Measurements from ENCODE around the gene CFAP70.

Gene CFAP70

DNA sequence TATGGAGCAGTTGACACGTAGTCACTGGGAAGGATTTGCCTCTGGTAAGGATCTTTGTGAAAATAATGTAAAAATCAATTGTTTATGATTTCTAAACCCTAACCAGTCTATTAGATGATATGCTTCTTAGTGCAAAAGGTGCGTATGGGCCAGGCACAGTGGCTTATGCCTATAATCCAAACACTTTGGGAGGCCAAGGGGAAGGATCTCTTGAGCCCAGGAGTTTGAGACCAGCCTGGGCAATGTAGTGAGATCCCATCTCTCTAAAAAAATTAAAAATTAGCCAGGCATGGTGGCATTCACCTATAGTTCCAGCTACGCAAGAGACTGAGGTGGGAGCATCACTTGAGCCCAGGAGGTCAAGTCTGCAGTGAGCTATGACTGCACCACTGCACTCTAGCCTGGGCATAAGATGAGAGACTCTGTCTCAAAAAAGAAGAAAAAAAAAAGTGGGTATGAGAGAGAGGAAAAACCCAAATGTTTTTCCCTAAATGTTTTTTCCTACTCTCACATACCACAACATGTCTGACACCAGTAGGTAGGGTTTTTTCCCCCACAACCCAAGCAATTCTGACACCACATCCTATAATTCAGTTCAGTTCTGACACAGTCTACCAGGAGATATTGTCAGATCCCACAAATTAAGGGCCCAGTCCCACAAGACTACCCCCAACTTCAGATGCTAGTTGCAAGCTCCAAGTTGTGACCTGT, 148.1 kb downstream of the CFAP70 start:
- no peak for DNase-seq

DNA sequence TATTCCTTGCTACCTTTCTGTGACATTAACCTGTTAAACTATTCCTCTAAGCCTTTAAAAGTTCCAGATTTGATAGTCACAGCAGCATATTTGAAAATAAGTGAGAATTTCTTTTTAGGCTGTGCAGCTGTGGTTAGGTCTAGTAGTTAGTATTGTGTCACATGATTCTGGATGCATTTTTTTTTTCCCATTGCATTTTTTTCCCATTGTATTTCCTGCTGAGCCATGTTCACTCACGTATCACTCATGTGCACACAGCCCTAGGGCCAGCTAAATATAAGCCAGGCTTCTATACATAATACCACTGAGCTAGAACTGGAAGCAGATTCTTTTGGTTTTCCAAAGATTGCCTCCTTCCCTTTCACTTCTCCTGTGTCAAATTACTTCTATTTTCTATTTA, 149.0 kb downstream of the CFAP70 start:
- DNase-seq, result no peak

DNA sequence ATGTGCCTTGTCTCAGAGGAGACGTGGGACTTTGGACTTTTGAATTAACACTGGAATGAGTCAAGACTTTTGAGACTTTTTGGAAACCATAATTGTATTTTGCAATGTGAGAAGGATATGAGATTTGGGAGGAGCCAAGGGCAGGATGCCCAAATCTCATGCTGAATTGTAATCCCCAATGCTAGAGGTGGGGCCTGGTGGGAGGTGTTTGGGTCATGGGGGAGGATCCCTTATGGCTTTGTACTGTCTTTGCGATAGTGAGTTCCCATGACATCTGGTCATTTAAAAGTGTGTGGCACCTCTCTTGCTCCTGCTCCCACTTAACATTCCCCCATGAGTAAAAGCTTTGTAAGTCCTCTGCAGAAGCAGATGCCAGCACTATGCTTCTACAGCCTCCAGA, 150.8 kb downstream of the CFAP70 start:
- DNase-seq, result no peak

DNA sequence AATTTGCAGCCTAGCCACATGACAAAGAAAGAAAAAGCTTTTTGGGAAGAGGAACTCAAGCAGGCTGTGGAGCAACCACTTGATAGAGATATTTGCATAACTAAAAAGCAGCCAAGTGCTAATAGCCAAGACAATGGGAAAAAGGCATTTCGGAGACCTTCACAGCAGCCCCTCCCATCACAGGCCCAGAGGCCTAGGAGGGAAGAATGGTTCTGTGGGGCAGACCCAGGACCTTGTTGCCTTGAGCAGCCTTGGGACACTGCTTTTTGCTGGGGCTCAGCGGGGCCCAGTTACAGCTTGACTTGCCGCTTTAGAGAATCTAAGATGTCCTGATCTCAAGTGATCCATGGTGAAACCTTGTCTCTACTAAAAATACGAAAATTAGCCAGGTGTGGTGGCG, 152.3 kb downstream of the CFAP70 start:
- DNase-seq, result no peak

DNA sequence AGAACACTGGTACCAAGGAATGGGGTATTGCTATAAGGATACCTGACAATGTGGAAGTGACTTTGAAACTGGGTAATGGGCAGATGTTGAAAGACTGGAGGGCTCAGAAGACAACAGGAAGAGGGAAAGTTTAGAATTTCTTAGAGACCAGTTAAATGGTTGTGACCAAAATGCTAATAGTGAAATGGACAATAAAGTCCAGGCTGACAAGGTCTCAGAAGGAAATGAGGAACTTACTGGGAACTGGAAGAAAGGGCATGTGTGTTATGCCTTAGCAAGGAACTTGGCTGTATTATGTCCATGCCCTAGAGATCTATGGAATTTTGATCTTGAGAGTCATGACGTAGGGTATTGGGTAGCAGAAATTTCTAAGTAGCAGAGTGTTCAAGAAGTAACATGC, 152.8 kb downstream of the CFAP70 start:
- no peak for DNase-seq

DNA sequence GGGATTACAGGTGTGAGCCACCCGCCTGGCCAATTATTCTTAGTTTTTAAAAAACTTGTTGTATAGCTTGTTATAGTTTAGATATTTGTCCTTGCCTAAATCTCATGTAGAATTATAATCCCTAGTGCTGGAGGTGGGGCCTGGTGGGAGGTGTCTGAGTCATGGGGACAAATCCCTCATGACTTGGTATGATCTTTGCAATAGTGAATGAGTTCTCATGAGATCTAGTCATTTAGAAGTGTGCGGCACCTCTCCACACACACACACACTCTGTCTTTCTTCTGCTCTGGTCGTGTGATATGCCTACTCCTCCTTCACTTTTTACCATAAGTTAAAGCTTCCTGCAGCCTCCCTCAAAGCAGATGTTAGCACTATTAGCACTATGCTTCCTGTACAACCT, 153.6 kb downstream of the CFAP70 start:
- DNase-seq, result no peak
